Activated T-cell treated with anti-CD3 and anti-CD28 coated beads, Interleukin-2, amount 50 U/mL, for 72 hours (primary cell): ENCODE measurements around the gene RSPRY1. TPM values are rescaled to one million over a fixed set of nuclear protein-coding genes. Genes with fewer than 3 reads are reported as not detected.
"Not testable (repeated sequence)": the region's sequence is repeated elsewhere in the genome, so short reads cannot be mapped to it uniquely, and the experiment has no call there.

Experiments used
- ATAC-seq, 2 donors: fragments of 150-1000 bp; cut with Tn5 transposase; replicated peaks in 1 of 2; 2 replicates each; pipeline ENCODE4 v1.10.0; 2021; ENCODE audit warnings: moderate library complexity in 2 of 2, mild to moderate bottlenecking in 1 of 2
- DNase-seq, 2 donors: peaks; one replicate each; pipeline ENCODE4 v3.0.0; 2021 to 2022; ENCODE audit warnings: mixed read lengths in 1 of 2
- H3K27ac Mint-ChIP-seq: one replicate; pipeline ENCODE4 v1.8.0; 2022; ENCODE audit warnings: mild to moderate bottlenecking, moderate library complexity, mixed read lengths
- H3K27me3 Mint-ChIP-seq: one replicate; pipeline ENCODE4 v1.8.0; 2022; ENCODE audit warnings: low read depth, mixed read lengths
- H3K36me3 Mint-ChIP-seq, 2 donors: one replicate each; pipeline ENCODE4 v1.8.0; 2022; ENCODE audit warnings: mixed read lengths in 2 of 2, mild to moderate bottlenecking in 1 of 2; ENCODE audit not compliant: insufficient read depth in 2 of 2
- H3K4me1 Mint-ChIP-seq: one replicate; pipeline ENCODE4 v1.8.0; 2022; ENCODE audit warnings: low read depth, mixed read lengths
- H3K4me3 Mint-ChIP-seq, 2 donors: one replicate each; pipeline ENCODE4 v1.8.0; 2022; ENCODE audit warnings: mild to moderate bottlenecking in 2 of 2, mixed read lengths in 2 of 2, moderate library complexity in 2 of 2
- H3K9me3 Mint-ChIP-seq, 2 donors: one replicate each; pipeline ENCODE4 v1.8.0; 2022; ENCODE audit warnings: mixed read lengths in 2 of 2
- total RNA-seq, 2 donors: library from RNA; stranded (reverse); gene quantifications; one replicate each; pipeline ENCODE4 v1.2.3, GENCODE V29; 2022

RSPRY1 gene
- total RNA-seq, 2 donors from 2014 or later = 33.9 to 39.8 TPM

DNA sequence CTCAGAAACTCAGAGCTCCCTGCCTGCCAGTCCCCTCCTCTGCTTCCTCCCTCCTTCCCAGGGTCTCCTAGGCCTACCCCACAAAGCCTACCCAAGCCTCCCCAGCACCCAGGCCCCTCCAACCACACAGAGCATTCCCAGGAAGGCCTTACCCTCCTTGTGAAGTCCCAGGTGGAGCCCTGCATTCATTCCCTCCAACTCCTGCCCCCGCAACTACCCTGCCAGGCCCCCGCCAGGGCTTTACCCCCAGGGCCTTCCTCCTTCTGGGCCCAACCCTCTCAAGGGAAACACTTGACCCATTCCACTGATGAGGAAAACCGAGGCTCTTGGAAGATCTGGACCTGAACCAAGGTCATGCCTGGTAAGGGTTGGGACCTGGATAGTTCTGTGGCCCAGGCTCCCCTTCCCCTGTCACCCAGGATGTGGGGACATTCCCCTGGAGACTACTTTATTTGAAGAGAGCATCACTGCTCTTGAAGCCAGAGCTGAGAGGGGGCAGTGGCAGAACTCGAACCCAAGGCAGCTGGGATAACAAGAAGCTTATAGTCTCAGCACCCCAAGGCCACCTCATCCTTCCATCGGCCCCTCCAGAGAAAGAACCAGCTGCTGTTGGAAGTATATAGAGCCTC, 85.9 kb downstream of the RSPRY1 start:
- Mint-ChIP-seq H3K27ac (no peak overlapping the region), H3K27me3 (no peaks in the 10 kb centered on the region), H3K36me3 (no peaks in the 10 kb centered on the region), H3K9me3 (no peaks in the 10 kb centered on the region), H3K4me3 (no peak overlapping the region), H3K4me1 (peaks cover 30% of the 10 kb centered on the region)
- ATAC-seq = no peak
- no peak for DNase-seq

DNA sequence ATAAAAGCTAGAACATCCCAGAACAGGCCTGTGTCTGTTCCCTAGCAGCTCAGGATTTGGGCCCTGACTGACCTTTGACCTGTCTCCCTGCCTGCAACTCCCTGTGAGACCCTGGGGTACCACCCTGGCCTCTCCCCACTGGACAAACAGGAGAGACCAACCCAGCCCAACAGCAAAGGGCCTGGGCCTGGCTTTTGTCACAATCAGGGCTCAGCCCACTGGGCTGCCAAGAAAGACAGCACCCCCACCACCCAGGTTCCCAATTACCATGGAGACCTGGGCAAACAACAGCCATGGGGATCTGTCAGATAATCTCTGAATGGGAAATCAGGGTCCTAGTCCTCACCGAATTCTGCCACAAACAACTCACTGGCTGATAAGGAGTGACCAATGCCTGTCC, 87.2 kb downstream of the RSPRY1 start:
- no peak for DNase-seq
- H3K9me3 Mint-ChIP-seq = no peaks in the 10 kb centered on the region
- H3K36me3 Mint-ChIP-seq = no peaks in the 10 kb centered on the region
- no peak overlapping the region for H3K27ac Mint-ChIP-seq
- peaks cover 30% of the 10 kb centered on the region for H3K4me1 Mint-ChIP-seq
- H3K4me3 Mint-ChIP-seq = no peak overlapping the region
- ATAC-seq = no peak
- no peaks in the 10 kb centered on the region for H3K27me3 Mint-ChIP-seq

DNA sequence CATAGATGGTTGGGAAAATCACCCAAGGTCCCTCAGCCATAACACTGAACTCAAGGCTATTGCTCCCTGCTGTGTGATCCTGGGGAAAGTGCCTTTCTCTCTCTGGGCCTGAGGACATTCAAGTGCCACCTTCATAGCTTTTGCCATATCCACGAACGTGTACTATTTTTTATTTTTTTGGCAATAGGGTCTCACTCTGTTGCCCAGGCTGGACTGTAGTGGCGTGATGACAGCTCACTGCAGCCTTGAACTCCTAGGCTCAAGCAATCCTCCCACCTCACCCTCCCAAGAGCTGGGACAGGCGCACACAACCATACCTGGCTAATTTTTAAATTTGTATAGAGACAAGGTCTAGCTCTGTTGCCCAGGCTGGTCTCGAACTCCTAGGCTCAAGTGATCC, 87.7 kb downstream of the RSPRY1 start:
- no peaks in the 10 kb centered on the region for H3K9me3 Mint-ChIP-seq
- H3K27ac Mint-ChIP-seq = no peak overlapping the region
- H3K4me3 Mint-ChIP-seq = no peak overlapping the region
- H3K27me3 Mint-ChIP-seq = no peaks in the 10 kb centered on the region
- ATAC-seq (no peak), DNase-seq (no peak)
- peaks cover 26% of the 10 kb centered on the region for H3K4me1 Mint-ChIP-seq
- no peaks in the 10 kb centered on the region for H3K36me3 Mint-ChIP-seq

DNA sequence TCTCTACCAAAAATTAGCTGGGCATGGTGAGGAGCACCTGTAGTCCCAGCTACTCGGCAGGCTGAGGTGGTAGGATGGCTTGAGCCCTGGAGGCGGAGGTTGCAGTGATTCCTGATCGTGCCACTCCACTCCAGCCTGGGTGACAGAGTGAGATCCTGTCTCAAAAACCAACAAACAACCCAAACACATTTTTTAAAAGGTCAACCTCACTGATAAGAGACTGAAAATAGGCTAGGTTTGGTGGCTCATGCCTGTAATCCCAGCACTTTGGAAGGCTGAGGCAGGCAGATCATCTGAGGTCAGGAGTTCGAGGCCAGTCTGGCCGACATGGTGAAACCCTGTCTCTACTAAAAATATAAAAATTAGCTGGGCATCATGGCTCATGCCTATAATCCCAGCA, 89.8 kb downstream of the RSPRY1 start:
- H3K9me3 Mint-ChIP-seq, H3K27ac Mint-ChIP-seq, H3K4me3 Mint-ChIP-seq, ATAC-seq, H3K27me3 Mint-ChIP-seq, DNase-seq, H3K36me3 Mint-ChIP-seq: not testable (repeated sequence)
- H3K4me1 Mint-ChIP-seq = peaks cover 27% of the 10 kb centered on the region

DNA sequence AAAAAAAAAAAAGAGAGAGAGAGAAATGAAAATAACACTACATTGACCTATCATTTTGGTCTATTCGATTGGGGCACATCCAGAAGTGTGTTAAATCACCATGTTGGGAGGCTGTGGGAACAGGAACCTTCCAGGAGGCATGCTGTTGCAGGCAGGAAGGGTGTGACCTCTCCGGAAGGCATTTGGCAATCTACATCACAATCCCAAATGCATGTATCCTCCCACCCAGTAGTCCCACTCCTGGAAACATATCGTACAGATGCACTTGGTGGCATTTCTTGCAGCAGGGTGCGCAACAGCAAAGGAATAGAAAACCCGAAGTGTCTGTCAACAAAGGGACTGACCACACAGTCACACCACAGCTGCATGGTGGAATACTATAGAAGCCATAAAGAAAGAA, 90.5 kb downstream of the RSPRY1 start:
- Mint-ChIP-seq H3K27ac (no peak overlapping the region), H3K4me1 (peaks cover 29% of the 10 kb centered on the region), H3K4me3 (no peak overlapping the region), H3K27me3 (peaks cover 6% of the 10 kb centered on the region), H3K9me3 (no peaks in the 10 kb centered on the region), H3K36me3 (no peaks in the 10 kb centered on the region)
- DNase-seq = no peak
- no peak for ATAC-seq

DNA sequence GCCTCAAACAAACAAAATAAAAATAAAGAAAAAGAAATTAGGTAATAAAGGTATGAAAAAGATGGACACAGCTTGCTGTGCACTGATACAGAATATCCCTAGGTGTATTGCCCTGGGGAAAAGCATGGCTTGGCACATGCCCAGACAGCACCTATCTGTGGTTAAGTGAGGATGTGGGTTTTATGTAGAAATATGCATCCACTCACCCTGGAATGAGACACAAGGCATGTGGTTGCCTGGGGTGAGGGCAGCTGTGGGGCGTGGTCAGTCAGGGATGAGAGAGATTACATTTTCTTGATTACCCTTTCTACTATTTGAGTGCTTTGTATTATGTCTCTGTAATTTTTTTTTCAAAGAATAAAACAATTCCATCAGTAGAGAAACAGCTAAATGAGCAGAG, 91.5 kb downstream of the RSPRY1 start:
- Mint-ChIP-seq H3K4me1 (peaks cover 29% of the 10 kb centered on the region), H3K4me3 (peak overlapping the region; percentile 61 to 81), H3K27ac (peak overlapping the region; percentile 92), H3K9me3 (no peaks in the 10 kb centered on the region), H3K36me3 (no peaks in the 10 kb centered on the region), H3K27me3 (peaks cover 10% of the 10 kb centered on the region)
- peak; percentile 69 to 77 for DNase-seq
- ATAC-seq = peak; percentile 98

DNA sequence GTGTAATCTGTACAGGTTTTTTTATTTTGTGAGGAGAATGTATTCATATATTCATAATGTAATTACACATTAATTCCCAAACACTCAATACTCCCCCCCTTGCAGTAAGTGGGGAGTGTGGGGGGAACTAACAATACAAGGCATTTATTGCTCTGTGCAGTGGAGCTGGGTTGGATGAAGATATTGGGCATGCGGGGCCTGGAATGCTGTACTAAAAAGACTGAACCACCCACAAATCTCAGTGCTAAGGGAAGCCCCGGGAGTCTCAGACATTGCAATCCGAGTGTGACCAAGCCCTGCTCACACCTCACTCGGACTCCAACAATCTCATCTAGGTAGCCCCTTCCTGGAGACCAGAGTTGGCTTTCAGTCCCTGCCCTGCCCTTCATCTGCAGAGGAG, 92.4 kb downstream of the RSPRY1 start:
- H3K27ac Mint-ChIP-seq = no peak overlapping the region
- peaks cover 19% of the 10 kb centered on the region for H3K27me3 Mint-ChIP-seq
- peaks cover 29% of the 10 kb centered on the region for H3K4me1 Mint-ChIP-seq
- H3K36me3 Mint-ChIP-seq = no peaks in the 10 kb centered on the region
- no peak overlapping the region for H3K4me3 Mint-ChIP-seq
- no peak for ATAC-seq
- H3K9me3 Mint-ChIP-seq = no peaks in the 10 kb centered on the region
- no peak for DNase-seq

DNA sequence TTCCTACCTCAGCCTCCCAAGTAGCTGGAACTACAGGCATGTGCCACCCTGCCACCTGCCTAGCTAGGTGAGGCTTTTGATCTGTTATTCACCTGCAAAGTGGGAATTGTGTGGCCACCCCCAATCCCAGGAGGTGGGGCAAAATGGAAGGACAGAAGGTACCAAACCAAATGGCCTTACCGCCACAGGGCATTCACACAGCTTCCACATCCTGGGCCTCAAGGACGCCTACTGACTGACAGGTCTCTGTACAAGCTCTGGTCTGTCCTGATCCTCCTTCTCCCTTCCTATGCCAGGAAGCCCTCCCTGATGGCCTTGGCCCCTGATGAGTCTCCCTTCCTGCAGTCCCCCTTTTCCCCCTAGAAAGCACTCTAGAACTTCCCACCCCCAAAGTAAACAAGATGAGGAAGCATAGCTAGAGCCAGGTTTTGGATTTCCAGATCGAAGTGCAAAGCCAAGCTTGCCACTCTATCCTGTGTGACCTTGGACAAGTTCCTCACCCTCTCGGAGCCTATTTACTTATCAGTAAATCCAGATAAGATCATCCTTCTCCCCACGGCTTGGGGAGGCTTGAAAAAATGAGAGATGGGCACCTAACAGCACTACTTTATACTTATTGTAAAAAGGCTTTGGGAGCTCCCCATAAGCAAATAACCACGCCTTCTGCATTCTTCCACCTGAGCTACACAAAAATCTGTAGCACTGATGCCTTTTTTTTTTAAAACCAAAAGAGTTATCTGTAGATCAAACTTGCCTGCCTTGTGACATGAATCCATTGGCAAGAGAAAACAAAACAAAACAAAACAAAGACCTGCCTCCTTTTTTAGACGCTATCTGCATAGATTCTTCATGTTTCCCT, 93.9 kb downstream of the RSPRY1 start:
- Mint-ChIP-seq H3K27me3 (peaks cover 24% of the 10 kb centered on the region), H3K4me1 (peaks cover 38% of the 10 kb centered on the region), H3K9me3 (no peaks in the 10 kb centered on the region), H3K4me3 (no peak overlapping the region), H3K36me3 (no peaks in the 10 kb centered on the region), H3K27ac (no peak overlapping the region)
- DNase-seq (no peak), ATAC-seq (no peak)

DNA sequence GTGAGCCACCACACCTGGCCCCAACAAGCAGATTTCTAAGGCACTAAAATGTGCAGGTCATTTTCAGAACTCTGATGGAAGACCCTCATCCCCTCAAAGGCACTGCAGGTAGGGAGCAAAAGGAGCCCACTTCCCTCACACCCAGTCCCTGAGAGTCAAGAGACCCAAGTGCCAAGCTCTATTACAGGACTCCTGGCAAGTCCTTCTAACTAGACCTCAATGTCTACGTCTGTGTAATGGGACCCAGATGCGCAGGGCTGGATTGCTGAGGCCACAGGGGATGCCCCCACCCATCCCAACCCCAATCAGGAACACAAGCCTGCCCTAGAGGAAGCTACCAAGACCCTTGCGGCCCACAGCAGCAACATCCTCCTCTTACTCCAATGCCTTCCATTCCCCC, 95.7 kb downstream of the RSPRY1 start:
- no peak for DNase-seq
- no peaks in the 10 kb centered on the region for H3K36me3 Mint-ChIP-seq
- H3K9me3 Mint-ChIP-seq = no peaks in the 10 kb centered on the region
- ATAC-seq = no peak
- H3K27me3 Mint-ChIP-seq = peaks cover 24% of the 10 kb centered on the region
- H3K4me1 Mint-ChIP-seq = peaks cover 37% of the 10 kb centered on the region
- H3K4me3 Mint-ChIP-seq = no peak overlapping the region
- H3K27ac Mint-ChIP-seq = no peak overlapping the region

DNA sequence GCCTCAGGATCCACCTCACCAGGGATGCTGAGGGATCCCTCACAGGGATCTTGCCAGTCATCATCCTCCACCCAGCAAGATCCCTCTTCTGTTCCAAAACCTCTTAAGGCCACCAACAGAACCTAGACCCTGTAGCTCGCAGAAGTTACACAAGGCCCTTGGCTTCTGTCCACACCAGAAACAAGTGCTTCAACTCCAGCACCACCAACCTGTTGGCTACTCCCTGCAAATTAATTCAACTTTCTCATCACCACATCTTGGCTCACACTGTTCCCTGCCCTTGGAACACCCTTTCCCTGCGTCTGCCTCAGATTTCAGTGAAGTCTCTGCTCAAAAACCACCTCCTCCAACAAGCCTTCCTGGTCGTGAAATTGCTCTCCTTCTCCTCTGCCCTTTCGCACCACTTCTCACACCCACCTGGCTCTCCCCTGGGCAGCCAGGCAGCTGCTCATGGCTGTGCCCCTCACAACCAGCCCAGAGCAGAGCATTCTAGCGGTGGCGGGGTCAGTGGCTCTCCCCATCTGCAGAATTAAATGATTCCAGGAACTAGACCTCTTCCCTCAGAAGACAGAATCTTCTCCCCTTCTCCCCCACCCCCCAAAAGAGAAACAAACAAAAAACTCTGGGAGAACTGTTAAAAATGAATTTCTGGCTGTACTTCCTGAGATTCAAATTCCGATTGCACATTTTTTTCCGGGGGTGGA, 96.5 kb downstream of the RSPRY1 start:
- peaks cover 24% of the 10 kb centered on the region for H3K27me3 Mint-ChIP-seq
- no peaks in the 10 kb centered on the region for H3K9me3 Mint-ChIP-seq
- no peak overlapping the region for H3K27ac Mint-ChIP-seq
- H3K4me1 Mint-ChIP-seq = peaks cover 28% of the 10 kb centered on the region
- ATAC-seq (no peak), DNase-seq (no peak)
- H3K36me3 Mint-ChIP-seq = no peaks in the 10 kb centered on the region
- no peak overlapping the region for H3K4me3 Mint-ChIP-seq

DNA sequence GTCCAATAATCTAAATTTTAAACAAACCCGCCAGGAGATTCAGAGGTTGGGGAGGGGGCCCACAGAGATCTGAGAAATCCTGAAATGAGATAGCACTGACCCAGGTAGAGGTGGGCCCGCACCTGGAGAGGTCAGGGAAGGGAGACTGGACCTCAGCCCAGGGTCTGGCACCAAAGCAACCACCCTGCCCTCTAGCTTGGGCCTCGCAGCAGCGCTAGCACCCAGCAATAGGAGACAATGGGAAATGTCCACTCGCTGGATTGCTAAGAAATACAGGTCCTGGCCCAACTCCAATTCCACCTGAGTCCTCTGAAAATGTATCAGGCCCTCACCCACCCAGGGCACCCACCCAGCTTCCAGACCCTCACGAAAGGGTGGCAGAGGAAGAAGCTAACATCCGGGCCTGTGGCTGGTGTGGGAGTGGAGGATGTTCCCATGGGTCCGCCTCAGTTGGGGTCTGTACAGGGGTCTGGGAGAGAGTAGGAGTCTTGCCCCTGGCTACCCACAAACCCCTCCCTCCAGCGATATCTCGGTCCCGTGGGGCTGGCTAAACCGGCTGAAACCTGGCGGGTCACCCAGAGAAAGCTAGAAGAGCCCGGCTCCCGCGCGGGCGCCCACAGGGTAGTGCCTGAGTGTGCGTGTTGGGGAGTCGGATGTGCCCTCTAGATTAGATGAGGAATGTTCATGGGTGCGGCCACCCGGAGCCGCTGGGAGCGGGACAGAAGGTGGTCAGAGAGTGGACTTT, 97.3 kb downstream of the RSPRY1 start:
- peaks cover 24% of the 10 kb centered on the region for H3K27me3 Mint-ChIP-seq
- peak overlapping the region; percentile 50 for H3K27ac Mint-ChIP-seq
- H3K9me3 Mint-ChIP-seq = no peaks in the 10 kb centered on the region
- H3K4me1 Mint-ChIP-seq = peaks cover 21% of the 10 kb centered on the region
- H3K4me3 Mint-ChIP-seq = peak overlapping the region; percentile 78 to 85
- no peak for ATAC-seq
- DNase-seq = no peak
- no peaks in the 10 kb centered on the region for H3K36me3 Mint-ChIP-seq

DNA sequence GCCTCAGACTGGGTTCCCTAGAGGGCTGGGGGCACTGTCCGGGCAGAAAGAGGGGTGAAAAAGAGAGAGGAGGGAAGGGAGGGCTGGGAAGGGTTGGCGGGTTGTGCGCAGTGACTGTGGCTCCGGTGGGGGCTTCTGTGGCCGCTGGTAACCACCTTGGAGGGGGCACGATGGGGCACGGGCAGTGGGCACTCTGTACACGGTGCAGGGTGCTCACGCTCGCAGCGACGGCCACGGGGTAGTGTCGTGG, 97.8 kb downstream of the RSPRY1 start:
- peak overlapping the region; percentile 78 to 85 for H3K4me3 Mint-ChIP-seq
- H3K27me3 Mint-ChIP-seq = peaks cover 24% of the 10 kb centered on the region
- no peak for DNase-seq
- H3K27ac Mint-ChIP-seq = peak overlapping the region; percentile 50
- ATAC-seq = no peak
- H3K36me3 Mint-ChIP-seq = no peaks in the 10 kb centered on the region
- no peaks in the 10 kb centered on the region for H3K9me3 Mint-ChIP-seq
- peaks cover 22% of the 10 kb centered on the region for H3K4me1 Mint-ChIP-seq
